ENCODE measurements around the gene APBA2. TPM values are rescaled to one million over a fixed set of nuclear protein-coding genes. Genes with fewer than 3 reads are reported as not detected.
"Not testable (repeated sequence)": the region's sequence is repeated elsewhere in the genome, so short reads cannot be mapped to it uniquely, and the experiment has no call there.

Gene APBA2
- total RNA-seq, 1 donor from 2014 or later: 26.4 TPM

DNA sequence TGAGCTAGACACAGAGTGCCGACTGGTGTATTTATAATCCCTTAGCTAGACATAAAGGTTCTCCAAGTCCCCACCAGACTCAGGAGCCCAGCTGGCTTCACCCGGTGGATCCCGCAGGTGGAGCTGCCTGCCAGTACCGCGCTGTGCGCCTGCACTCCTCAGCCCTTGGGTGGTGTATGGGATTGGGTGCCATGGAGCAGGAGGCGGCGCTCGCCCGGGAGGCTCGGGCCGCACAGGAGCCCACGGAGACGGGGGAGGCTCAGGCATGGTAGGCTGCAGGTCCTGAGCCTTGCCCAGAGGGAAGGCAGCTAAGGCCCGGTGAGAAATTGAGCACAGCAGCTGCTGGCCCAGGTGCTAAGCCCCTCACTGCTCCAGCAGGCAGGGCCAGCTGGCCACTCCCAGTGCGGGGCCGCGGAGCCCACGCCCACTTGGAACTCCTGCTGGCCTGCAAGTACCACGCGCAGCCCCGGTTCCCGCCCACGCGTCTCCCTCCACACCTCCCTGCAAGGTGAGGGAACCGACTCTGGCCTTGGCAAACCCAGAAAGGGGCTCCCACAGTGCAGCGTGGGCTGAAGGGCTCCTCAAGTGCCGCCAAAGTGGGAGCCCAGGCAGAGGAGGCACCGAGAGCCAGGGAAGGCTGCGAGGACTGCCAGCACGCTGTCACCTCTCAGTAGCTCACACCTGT is 274.1 kb downstream of the APBA2 start:
- peaks cover 19% of the 10 kb centered on the region for H3K9me3 Mint-ChIP-seq (ENCODE audit: low read depth)
- no peak overlapping the region for H3K4me3 Mint-ChIP-seq (ENCODE audit: unreplicated experiment)
- H3K27ac Mint-ChIP-seq (ENCODE audit: unreplicated experiment): no peak overlapping the region
- peaks cover 6% of the 10 kb centered on the region for H3K36me3 Mint-ChIP-seq (ENCODE audit: low read depth)
- no peak for DNase-seq (ENCODE audit: low spot score)
- peaks cover 11% of the 10 kb centered on the region for H3K27me3 Mint-ChIP-seq (ENCODE audit: low read depth)
- TF ChIP-seq, protein P1, sequence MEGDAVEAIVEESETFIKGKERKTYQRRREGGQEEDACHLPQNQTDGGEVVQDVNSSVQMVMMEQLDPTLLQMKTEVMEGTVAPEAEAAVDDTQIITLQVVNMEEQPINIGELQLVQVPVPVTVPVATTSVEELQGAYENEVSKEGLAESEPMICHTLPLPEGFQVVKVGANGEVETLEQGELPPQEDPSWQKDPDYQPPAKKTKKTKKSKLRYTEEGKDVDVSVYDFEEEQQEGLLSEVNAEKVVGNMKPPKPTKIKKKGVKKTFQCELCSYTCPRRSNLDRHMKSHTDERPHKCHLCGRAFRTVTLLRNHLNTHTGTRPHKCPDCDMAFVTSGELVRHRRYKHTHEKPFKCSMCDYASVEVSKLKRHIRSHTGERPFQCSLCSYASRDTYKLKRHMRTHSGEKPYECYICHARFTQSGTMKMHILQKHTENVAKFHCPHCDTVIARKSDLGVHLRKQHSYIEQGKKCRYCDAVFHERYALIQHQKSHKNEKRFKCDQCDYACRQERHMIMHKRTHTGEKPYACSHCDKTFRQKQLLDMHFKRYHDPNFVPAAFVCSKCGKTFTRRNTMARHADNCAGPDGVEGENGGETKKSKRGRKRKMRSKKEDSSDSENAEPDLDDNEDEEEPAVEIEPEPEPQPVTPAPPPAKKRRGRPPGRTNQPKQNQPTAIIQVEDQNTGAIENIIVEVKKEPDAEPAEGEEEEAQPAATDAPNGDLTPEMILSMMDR (IDR thresholded peaks at IDR 0.05): no peak
- peaks cover 14% of the 10 kb centered on the region for H3K4me1 Mint-ChIP-seq (ENCODE audit: low read depth)

DNA sequence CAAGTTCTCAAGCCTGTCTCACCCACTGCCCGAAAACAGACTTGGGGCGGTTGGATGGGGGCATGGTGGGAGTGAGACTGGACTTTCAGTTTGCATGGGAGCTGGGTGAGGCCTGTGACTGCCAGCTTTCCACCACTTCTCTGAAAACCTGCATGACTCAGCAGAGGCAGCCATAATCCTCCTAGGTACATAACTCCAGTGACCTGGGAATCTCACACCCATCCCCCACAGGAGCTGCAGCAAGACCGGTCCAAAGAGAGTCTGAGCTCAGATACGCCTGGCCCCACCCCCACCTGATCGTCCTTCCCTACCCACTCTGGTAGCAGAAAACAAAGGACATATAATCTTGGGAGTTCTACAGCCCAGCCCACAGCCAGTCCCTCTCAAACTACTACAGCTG is 276.6 kb downstream of the APBA2 start:
- peaks cover 6% of the 10 kb centered on the region for H3K36me3 Mint-ChIP-seq (ENCODE audit: low read depth)
- H3K27ac Mint-ChIP-seq (ENCODE audit: unreplicated experiment): no peak overlapping the region
- H3K4me1 Mint-ChIP-seq (ENCODE audit: low read depth): peaks cover 11% of the 10 kb centered on the region

DNA sequence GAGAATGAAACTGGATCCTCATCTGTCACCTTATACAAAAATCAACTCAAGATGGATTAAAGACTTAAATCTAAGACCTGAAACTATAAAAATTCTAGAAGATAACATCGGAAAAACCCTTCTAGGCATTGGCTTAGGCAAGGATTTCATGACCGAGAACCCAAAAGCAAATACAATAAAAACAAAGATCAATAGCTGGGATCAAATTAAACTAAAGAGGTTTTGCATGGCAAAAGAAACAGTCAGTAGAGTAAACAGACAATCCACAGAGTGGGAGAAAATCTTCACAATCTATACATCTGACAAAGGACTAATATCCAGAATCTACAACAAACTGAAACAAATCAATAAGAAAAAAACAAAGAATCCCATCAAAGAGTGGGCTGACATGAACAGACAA is 281.3 kb downstream of the APBA2 start:
- H3K27me3 Mint-ChIP-seq (ENCODE audit: low read depth): peaks cover 36% of the 10 kb centered on the region
- H3K36me3 Mint-ChIP-seq (ENCODE audit: low read depth); H3K4me3 Mint-ChIP-seq (ENCODE audit: unreplicated experiment); H3K4me1 Mint-ChIP-seq (ENCODE audit: low read depth); DNase-seq (ENCODE audit: low spot score); H3K27ac Mint-ChIP-seq (ENCODE audit: unreplicated experiment): not testable (repeated sequence)
- H3K9me3 Mint-ChIP-seq (ENCODE audit: low read depth): peaks cover 15% of the 10 kb centered on the region

More for the DNA sequence above, 276.6 kb downstream of the APBA2 start:
- peaks cover 30% of the 10 kb centered on the region for H3K27me3 Mint-ChIP-seq (ENCODE audit: low read depth)
- TF ChIP-seq, protein P1 (IDR thresholded peaks at IDR 0.05): no peak
- H3K4me3 Mint-ChIP-seq (ENCODE audit: unreplicated experiment): no peak overlapping the region
- peaks cover 19% of the 10 kb centered on the region for H3K9me3 Mint-ChIP-seq (ENCODE audit: low read depth)
- DNase-seq (ENCODE audit: low spot score): no peak

Other genes starting within 250 kb of the APBA2 start
- gene GOLGA8M, start 173.6 kb upstream of the APBA2 start, total RNA-seq: 2.5 to 4.8 TPM (median 3.6 TPM) in 3 replicates
- not detected in 3 replicates for gene GOLGA6L7, start 37.3 kb upstream of the APBA2 start, total RNA-seq

All from chondrocyte (in vitro differentiated cells).